ENCODE data around the gene ZNF749.
A peak's percentile ranks its signal among the peaks of the same experiment; 100 is the strongest.
"Not testable (repeated sequence)": the region's sequence is repeated elsewhere in the genome, so short reads cannot be mapped to it uniquely, and the experiment has no call there.

Gene ZNF749

DNA sequence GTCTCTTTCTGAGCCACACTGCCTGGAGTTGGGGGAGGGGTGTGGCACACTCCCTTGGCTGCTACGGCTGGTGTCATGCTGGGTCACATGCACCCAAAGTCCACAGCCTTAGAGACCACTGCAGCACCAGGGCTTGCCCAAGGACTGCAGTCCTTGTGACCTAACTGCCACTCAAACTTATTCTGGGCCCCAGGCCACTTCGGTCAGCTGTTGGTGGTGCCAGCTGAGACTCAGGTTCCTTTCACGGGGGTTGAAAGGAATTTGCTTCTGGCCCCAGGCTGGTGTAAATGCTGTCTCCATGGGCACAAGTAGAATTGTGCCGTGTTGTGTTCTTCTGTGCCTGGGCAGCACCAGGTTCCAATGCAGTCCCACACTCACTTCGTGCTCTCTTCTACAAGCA lies 31.4 kb downstream of the ZNF749 start:
- no peak for DNase-seq (ENCODE audit: low spot score)

DNA sequence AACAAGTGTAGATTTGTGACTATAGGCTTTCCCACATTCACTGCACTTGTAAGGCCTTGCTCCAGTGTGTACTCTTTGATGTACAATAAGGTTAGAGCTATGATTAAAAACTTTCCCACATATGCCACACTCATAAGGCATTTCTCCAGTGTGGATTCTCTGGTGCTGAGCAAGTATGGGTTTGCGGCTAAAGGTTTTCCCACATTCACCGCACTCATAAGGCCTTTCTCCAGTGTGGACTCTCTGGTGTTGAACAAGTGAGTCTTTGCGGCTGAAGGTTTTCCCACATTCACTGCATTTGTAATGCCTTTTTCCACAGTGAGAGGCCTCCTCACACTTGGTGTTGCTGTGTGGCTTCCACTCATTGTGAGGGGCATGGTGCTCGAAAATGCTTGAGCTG lies 38.5 kb downstream of the ZNF749 start:
- DNase-seq (ENCODE audit: low spot score) = no peak

DNA sequence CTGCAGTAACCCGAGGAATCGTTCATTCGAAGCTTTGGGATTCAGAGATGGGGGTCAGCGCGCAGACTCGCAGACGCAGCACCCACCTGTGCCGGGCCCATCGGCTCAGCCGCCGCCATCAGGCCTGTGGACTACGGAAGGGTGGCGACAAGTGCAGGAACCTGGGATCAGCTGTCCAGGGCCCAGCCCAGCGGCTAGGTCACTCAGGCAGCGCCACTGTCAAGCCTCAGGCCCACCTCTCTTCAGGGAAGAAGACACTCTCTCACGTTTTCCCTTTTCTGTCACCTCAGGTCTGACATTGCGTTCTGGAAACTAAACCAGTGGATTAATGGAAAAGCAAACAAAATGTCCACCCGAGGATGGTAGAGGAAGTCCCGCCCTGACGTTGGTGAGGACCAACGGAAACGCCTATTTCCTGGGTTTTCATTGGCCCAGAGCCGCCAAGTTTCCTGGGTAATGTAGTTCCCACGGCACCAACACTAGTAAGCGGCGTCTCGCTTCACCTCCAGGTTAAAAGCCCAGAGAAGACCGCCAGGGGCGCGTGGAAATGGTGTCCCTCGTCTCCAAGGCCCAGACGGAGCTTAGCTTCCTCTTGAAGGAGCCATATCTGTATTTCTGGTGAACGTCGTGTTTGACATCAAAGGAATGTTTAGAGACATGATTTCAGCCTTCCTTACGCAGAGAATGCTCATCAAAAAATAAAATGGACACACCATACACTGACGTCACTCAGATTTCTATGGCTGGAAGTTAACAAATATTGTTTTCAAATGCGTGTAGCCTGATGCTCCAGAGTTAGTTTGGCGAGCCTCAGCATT lies 42.3 kb downstream of the ZNF749 start, which contains the start of gene ZNF772:
Gene ZNF772, minus strand, starts transcription at position 376 of the 818 bp plus-strand sequence. Its CDS starts 257 bp downstream, at position 119.
- peak; percentile 95 for DNase-seq (ENCODE audit: low spot score)

DNA sequence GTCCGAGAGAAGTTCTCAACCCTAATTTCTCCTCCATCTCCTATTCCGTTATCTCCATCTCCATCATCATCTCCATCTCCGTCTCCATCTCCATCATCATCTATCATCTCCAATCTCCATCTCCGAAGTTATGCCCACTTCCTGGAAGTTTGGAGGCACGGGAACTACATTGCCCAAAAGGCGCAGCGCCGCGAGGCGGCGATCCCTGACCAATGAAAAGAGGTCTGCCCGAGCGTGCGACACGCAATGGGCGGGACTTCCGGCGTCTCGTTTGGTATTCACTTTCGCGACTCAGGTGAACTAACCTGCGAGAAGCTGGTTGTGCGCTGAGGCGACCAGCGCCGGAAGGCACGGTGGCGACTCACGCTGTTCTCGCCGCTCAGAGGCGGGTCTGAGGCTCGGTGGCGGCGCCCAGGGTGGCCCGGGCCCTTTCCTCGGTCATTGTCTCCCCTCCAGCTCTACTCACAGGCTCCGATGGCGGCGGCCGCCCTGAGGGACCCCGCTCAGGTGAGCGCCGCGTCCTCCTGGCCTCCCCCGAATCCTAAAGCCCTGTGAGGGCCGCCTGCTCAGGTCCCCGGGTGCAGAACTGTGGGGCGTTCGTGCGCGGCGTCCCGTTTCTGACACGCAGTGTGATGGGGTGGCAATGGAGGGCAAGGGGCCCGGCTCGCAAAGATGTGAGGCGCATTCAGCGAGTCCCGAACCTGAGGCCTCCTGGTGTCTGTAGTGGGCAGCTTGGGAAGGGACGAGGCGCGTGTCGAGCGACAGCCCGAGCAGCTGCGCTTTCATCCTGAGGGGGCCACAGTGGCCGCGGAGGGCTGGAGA lies 52.6 kb downstream of the ZNF749 start, which contains the start of gene ZNF419:
Gene ZNF419, plus strand, starts transcription at position 274 of the 822 bp plus-strand sequence. Its CDS starts 201 bp downstream, at position 475.
- DNase-seq (ENCODE audit: low spot score) = peak; percentile 87

DNA sequence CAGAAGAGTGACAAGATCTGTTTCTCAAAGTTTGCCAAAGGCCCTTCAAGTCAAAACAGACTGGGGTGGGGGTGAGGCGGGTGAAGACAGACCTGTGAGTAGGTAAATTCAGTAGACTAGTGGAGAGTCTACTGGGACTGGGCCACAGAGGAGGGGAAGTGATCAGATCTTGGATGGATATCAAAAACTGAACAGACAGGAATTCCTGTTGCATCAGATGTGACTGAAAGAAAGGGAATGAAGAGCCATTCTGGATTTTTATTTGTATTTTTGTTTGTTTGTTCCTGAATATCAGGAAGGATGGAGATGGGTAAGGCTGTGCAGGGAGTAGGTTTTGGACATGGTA lies 53.1 kb downstream of the ZNF749 start:
- DNase-seq (ENCODE audit: low spot score) = not testable (repeated sequence)
